HL-60 (cell line): Measurements from ENCODE around the gene KLHL24.
"Not testable (repeated sequence)": the region's sequence is repeated elsewhere in the genome, so short reads cannot be mapped to it uniquely, and the experiment has no call there.

Source experiments
- DNase-seq, 2 experiments: peaks; one replicate each; pipeline ENCODE4 v3.0.0-alpha.2; 2010 to 2020; ENCODE audit warnings: low read depth in 1 of 2, low spot score in 1 of 2
- H3K27ac ChIP-seq: fragments of 250-450 bp; sonication (Bioruptor Pico); replicated peaks from 2 replicates; pipeline ENCODE4 v1.5.1; 2020; ENCODE audit warnings: mild to moderate bottlenecking, moderate library complexity
- H3K27me3 ChIP-seq: fragments of 250-450 bp; sonication (Bioruptor Pico); 2 replicates; pipeline ENCODE4 v1.5.1; 2021; ENCODE audit warnings: mild to moderate bottlenecking, moderate library complexity; ENCODE audit not compliant: insufficient read depth, poor library complexity, severe bottlenecking
- H3K4me3 ChIP-seq: replicated peaks from 2 replicates; pipeline ENCODE4 v1.5.1; 2011; ENCODE audit warnings: mild to moderate bottlenecking, control low read depth, low read length; ENCODE audit not compliant: insufficient read depth
- CTCF ChIP-seq: IDR thresholded peaks from one replicate; pipeline ENCODE4 v1.5.1; 2011; ENCODE audit warnings: low read length, control low read depth, inconsistent platforms; ENCODE audit not compliant: insufficient read depth
- GABPA ChIP-seq: IDR thresholded peaks from 2 replicates; pipeline ENCODE4 v1.6.1; 2012; ENCODE audit warnings: low read depth
- POLR2AphosphoS5 ChIP-seq: IDR thresholded peaks from 2 replicates; pipeline ENCODE4 v1.6.1; 2012; ENCODE audit warnings: low read depth
- REST ChIP-seq: IDR thresholded peaks from 2 replicates; pipeline ENCODE4 v1.6.1; 2012; ENCODE audit warnings: low read depth; ENCODE audit not compliant: insufficient replicate concordance
- SPI1 ChIP-seq: IDR thresholded peaks from 2 replicates; pipeline ENCODE4 v1.6.1; 2012; ENCODE audit warnings: low read depth, mild to moderate bottlenecking, borderline replicate concordance

KLHL24 gene

GRCh38 chr3:183619624-183620251 is 15.7 kb upstream of the KLHL24 start:
- Histone ChIP-seq H3K4me3 (no peak overlapping the region), H3K27ac (no peak overlapping the region), H3K27me3 (no peaks in the 10 kb centered on the region)
- no peak for TF ChIP-seq CTCF
- TF ChIP-seq POLR2AphosphoS5: no peak
- no peak for TF ChIP-seq SPI1
- TF ChIP-seq REST: no peak
- no peak for TF ChIP-seq GABPA
- DNase-seq: no peak

GRCh38 chr3:183620252-183620628 is 15.2 kb upstream of the KLHL24 start:
- TF ChIP-seq REST (no peak), SPI1 (no peak), POLR2AphosphoS5 (no peak), CTCF (no peak), GABPA (no peak)
- DNase-seq: no peak
- Histone ChIP-seq H3K27me3 (no peaks in the 10 kb centered on the region), H3K4me3 (no peak overlapping the region), H3K27ac (no peak overlapping the region)

GRCh38 chr3:183622473-183622872 is 12.9 kb upstream of the KLHL24 start:
- H3K27ac ChIP-seq, DNase-seq, H3K4me3 ChIP-seq, H3K27me3 ChIP-seq: not testable (repeated sequence)

GRCh38 chr3:183626877-183627594 is 8.4 kb upstream of the KLHL24 start:
- H3K27ac ChIP-seq: no peak overlapping the region
- H3K4me3 ChIP-seq: no peak overlapping the region
- TF ChIP-seq POLR2AphosphoS5 (no peak), CTCF (no peak), REST (no peak), GABPA (no peak), SPI1 (no peak)
- H3K27me3 ChIP-seq: no peaks in the 10 kb centered on the region
- no peak for DNase-seq
